Measurements from ENCODE around the gene FYCO1. TPM values are rescaled to one million over a fixed set of nuclear protein-coding genes. Genes with fewer than 3 reads are reported as not detected.
A peak's percentile ranks its signal among the peaks of the same experiment; 100 is the strongest.

FYCO1 gene
- total RNA-seq, 1 experiment from 2014 or later = 10.9 TPM

DNA sequence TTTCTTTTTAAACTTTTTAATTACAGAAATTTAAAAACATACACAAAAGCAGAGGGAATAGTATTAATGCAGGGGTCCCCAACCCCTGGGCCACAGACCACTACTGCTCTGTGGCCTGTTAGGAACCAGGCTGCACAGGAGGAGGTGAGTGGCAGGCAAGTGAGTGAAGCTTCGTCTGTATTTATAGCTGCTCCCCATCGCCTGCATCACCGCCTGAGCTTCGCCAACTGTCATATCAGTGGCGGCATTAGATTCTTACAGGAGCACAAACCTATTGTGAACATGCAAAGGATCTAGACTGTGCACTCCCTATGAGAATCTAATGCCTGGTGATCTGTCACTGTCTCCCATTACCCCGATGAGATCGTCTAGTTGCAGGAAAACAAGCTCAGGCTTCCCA, 86.9 kb downstream of the FYCO1 start:
- no peaks in the 10 kb centered on the region for H3K9me3 ChIP-seq
- no peak for DNase-seq
- H3K36me3 ChIP-seq (ENCODE audit: control insufficient read depth, insufficient read depth, low read length) = no peaks in the 10 kb centered on the region
- Mint-ChIP-seq H3K27ac (ENCODE audit: unreplicated experiment) (no peak overlapping the region), H3K4me3 (ENCODE audit: unreplicated experiment) (no peak overlapping the region), H3K4me1 (ENCODE audit: low read depth, unreplicated experiment) (peaks cover 7% of the 10 kb centered on the region), H3K9me3 (ENCODE audit: unreplicated experiment) (peaks cover 9% of the 10 kb centered on the region), H3K27me3 (ENCODE audit: insufficient read depth, unreplicated experiment) (peaks cover 3% of the 10 kb centered on the region), H3K36me3 (ENCODE audit: insufficient read depth, unreplicated experiment) (no peaks in the 10 kb centered on the region)
- POLR2A ChIA-PET = no interaction called here
- H3K4me1 ChIP-seq = no peaks in the 10 kb centered on the region
- BruUV-seq (replicated peaks) = no TSS peak
- TF ChIP-seq, protein P1, sequence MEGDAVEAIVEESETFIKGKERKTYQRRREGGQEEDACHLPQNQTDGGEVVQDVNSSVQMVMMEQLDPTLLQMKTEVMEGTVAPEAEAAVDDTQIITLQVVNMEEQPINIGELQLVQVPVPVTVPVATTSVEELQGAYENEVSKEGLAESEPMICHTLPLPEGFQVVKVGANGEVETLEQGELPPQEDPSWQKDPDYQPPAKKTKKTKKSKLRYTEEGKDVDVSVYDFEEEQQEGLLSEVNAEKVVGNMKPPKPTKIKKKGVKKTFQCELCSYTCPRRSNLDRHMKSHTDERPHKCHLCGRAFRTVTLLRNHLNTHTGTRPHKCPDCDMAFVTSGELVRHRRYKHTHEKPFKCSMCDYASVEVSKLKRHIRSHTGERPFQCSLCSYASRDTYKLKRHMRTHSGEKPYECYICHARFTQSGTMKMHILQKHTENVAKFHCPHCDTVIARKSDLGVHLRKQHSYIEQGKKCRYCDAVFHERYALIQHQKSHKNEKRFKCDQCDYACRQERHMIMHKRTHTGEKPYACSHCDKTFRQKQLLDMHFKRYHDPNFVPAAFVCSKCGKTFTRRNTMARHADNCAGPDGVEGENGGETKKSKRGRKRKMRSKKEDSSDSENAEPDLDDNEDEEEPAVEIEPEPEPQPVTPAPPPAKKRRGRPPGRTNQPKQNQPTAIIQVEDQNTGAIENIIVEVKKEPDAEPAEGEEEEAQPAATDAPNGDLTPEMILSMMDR (IDR thresholded peaks at IDR 0.05; ENCODE audit: insufficient read depth in 1 of 2, low read depth in 1 of 2, low read length in 1 of 2, severe bottlenecking in 1 of 2, unreplicated experiment in 1 of 2) = no peak
- intact Hi-C loops (cut with micrococcal nuclease; ENCODE audit: unreplicated experiment) = no loop called here
- no peaks in the 10 kb centered on the region for H3K27me3 ChIP-seq (replicated peaks; ENCODE audit: control insufficient read depth, insufficient read depth, low read length)
- CTCF ChIA-PET = no interaction called here
- H3K4me3 ChIP-seq (ENCODE audit: low read depth, low read length) = no peak overlapping the region

DNA sequence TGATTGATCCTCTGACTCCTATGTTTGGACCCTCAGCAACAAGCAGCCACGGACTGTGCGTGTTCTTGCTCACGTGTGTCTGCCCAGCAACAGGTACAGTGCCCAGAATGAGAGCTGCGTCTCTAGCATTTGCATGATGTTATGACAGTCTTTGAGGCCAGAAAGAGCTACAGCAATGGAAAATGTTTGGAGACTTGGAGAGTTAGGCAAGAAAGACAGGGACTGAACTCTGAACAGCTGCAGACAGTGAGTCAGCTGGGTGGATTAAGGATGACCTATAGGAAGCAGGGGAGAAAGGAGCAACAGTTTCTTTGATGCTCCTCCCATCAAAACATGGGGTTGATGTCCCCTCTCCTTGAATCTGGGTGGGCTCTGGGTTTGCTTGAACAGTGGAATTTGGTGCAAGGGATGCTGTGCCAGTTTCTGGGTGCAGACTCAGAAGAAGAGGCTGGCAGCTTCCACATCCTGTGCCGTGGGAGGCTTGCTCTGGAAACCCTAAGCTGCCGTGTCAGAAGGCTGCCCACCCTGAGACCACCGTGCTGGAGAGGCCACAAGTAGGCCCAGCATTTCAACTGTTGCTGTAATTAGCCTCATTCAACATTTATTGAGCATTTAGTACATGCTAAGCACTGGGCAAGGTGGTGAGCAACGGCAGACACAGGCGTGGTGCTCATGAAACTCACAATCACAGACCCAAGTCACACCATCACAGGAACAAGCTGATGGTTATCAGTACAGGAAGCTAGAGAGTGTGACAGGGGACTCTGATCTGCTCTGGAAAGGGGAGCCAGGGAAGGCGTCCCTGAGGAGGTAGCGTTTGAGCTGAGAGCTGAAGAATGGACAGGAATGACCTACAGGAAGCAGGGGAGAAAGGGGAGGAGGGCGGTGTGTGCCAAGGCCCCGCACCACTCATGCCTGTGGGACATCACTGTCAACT, 87.6 kb downstream of the FYCO1 start:
- Histone ChIP-seq H3K4me3 (ENCODE audit: low read depth, low read length) (no peak overlapping the region), H3K9me3 (no peaks in the 10 kb centered on the region), H3K27me3 (replicated peaks; ENCODE audit: control insufficient read depth, insufficient read depth, low read length) (no peaks in the 10 kb centered on the region), H3K36me3 (ENCODE audit: control insufficient read depth, insufficient read depth, low read length) (no peaks in the 10 kb centered on the region), H3K4me1 (no peaks in the 10 kb centered on the region)
- CTCF ChIA-PET = no interaction called here
- Mint-ChIP-seq H3K9me3 (ENCODE audit: unreplicated experiment) (peaks cover 9% of the 10 kb centered on the region), H3K4me1 (ENCODE audit: low read depth, unreplicated experiment) (peaks cover 7% of the 10 kb centered on the region), H3K27me3 (ENCODE audit: insufficient read depth, unreplicated experiment) (peaks cover 3% of the 10 kb centered on the region), H3K4me3 (ENCODE audit: unreplicated experiment) (no peak overlapping the region), H3K36me3 (ENCODE audit: insufficient read depth, unreplicated experiment) (no peaks in the 10 kb centered on the region), H3K27ac (ENCODE audit: unreplicated experiment) (no peak overlapping the region)
- POLR2A ChIA-PET = no interaction called here
- no peak for DNase-seq
- no TSS peak for BruUV-seq (replicated peaks)
- intact Hi-C loops (cut with micrococcal nuclease; ENCODE audit: unreplicated experiment) = no loop called here
- TF ChIP-seq, protein P1 (IDR thresholded peaks at IDR 0.05; ENCODE audit: insufficient read depth in 1 of 2, low read depth in 1 of 2, low read length in 1 of 2, severe bottlenecking in 1 of 2, unreplicated experiment in 1 of 2) = no peak

- no TSS peak for BruUV-seq (replicated peaks)
- Histone ChIP-seq H3K36me3 (ENCODE audit: control insufficient read depth, insufficient read depth, low read length) (no peaks in the 10 kb centered on the region), H3K9me3 (no peaks in the 10 kb centered on the region), H3K27me3 (replicated peaks; ENCODE audit: control insufficient read depth, insufficient read depth, low read length) (no peaks in the 10 kb centered on the region), H3K4me3 (ENCODE audit: low read depth, low read length) (no peak overlapping the region), H3K4me1 (no peaks in the 10 kb centered on the region)
- H3K27ac Mint-ChIP-seq (ENCODE audit: unreplicated experiment) = no peak overlapping the region
- intact Hi-C loops (cut with micrococcal nuclease; ENCODE audit: unreplicated experiment) = no loop called here
- TF ChIP-seq, protein P1 (IDR thresholded peaks at IDR 0.05; ENCODE audit: insufficient read depth in 1 of 2, low read depth in 1 of 2, low read length in 1 of 2, severe bottlenecking in 1 of 2, unreplicated experiment in 1 of 2) = peak; percentile 21 to 72
- H3K36me3 Mint-ChIP-seq (ENCODE audit: insufficient read depth, unreplicated experiment) = no peaks in the 10 kb centered on the region
- DNase-seq = peak in 1 of 2 experiments; percentile 11
- H3K4me3 Mint-ChIP-seq (ENCODE audit: unreplicated experiment) = no peak overlapping the region
- ChIA-PET POLR2A (no interaction called here), CTCF (interaction anchor here (1.4 kb wide), 1 partner anchor 32 kb away, joined by 3 read pairs; no protein-coding TSS in a partner anchor)
- H3K4me1 Mint-ChIP-seq (ENCODE audit: low read depth, unreplicated experiment) = peaks cover 7% of the 10 kb centered on the region
- peaks cover 3% of the 10 kb centered on the region for H3K27me3 Mint-ChIP-seq (ENCODE audit: insufficient read depth, unreplicated experiment)
- H3K9me3 Mint-ChIP-seq (ENCODE audit: unreplicated experiment) = peaks cover 9% of the 10 kb centered on the region
Measured at GRCh38 chr3:45906681-45907407, 88.8 kb downstream of the FYCO1 start.
